HCT116 (cell line): ENCODE results near the gene PDE4D. TPM values are rescaled to one million over a fixed set of nuclear protein-coding genes. Genes with fewer than 3 reads are reported as not detected.

Experiments used
- ATAC-seq: fragments of 200-7000 bp; cut with Tn5 transposase; 2 replicates; pipeline ENCODE4 v1.9.1; 2020; ENCODE audit warnings: mild to moderate bottlenecking, moderate library complexity
- BruUV-seq: library from RNA; stranded (reverse); fragments of 400-500 nt; replicated peaks from 2 replicates; lab custom pipeline; 2021; lab: Mats Ljungman, UMichigan
- CTCF ChIA-PET: fragments of 300-600 bp; sonication (Branson Sonifier 250); formaldehyde crosslinking; loops from one replicate; lab custom pipeline; 2021; ENCODE audit warnings: antibody characterized with exemption; lab: Charles Lee
- POLR2A ChIA-PET: fragments of 300-600, 350-600 bp; sonication (Branson Sonifier 250); formaldehyde crosslinking; loops from one replicate; lab custom pipeline; 2021; ENCODE audit warnings: antibody characterized with exemption; lab: Charles Lee
- RAD21 ChIA-PET, 2 experiments: fragments of 300-600 bp; sonication (Branson Sonifier 250); formaldehyde crosslinking; loops; one replicate each; lab custom pipeline; 2023; ENCODE audit warnings: low total read pairs in 2 of 2; ENCODE audit not compliant: uncharacterized antibody in 2 of 2, unreplicated experiment in 2 of 2, low non-redundant PET in 1 of 2; lab: Charles Lee
- DNase-seq: peaks from one replicate; pipeline ENCODE4 v3.0.0-alpha.2; 2010; ENCODE audit warnings: low read depth, low spot score
- H2AFZ ChIP-seq: fragments of 200-600 bp; shearing (Covaris generic), sonication (generic); 2 replicates; pipeline ENCODE4 v1.6.1; 2017; ENCODE audit warnings: low read depth, mixed run types, mixed read lengths, antibody characterized with exemption, low read length; ENCODE audit not compliant: poor library complexity, severe bottlenecking
- H3K27ac ChIP-seq: 2 replicates; pipeline ENCODE4 v1.5.1; 2012; ENCODE audit warnings: low read depth, low read length
- H3K27me3 ChIP-seq: fragments of 200-600 bp; sonication (generic); 2 replicates; pipeline ENCODE4 v1.6.1; 2016; ENCODE audit warnings: mixed run types, low read length, mixed read lengths; ENCODE audit not compliant: insufficient read depth
- H3K36me3 ChIP-seq, 2 experiments: fragments of 200-500 bp in 1 of 2; fragments of 200-600 bp in 1 of 2; sonication (Bioruptor generic) in 1 of 2; sonication (generic) in 1 of 2; 2 replicates each; pipeline versions ENCODE4 v1.5.1 to v1.6.1; 2014 to 2016; ENCODE audit warnings: low read length in 2 of 2, inconsistent platforms in 1 of 2, mixed read lengths in 1 of 2, mixed run types in 1 of 2; ENCODE audit not compliant: insufficient read depth in 2 of 2, control insufficient read depth in 1 of 2
- H3K4me1 ChIP-seq, 2 experiments: fragments of 200-600 bp in 1 of 2; sonication (generic) in 1 of 2; 2 replicates each; pipeline versions ENCODE4 v1.5.1 to v1.6.1; 2012 to 2017; ENCODE audit warnings: low read length in 2 of 2, inconsistent platforms in 1 of 2, mild to moderate bottlenecking in 1 of 2, mixed read lengths in 1 of 2, mixed run types in 1 of 2, moderate library complexity in 1 of 2; ENCODE audit not compliant: insufficient read depth in 2 of 2, control insufficient read depth in 1 of 2
- H3K4me2 ChIP-seq: fragments of 200-600 bp; sonication (generic); 2 replicates; pipeline ENCODE4 v1.6.1; 2017; ENCODE audit warnings: mixed run types, low read length, mixed read lengths
- H3K4me3 ChIP-seq, 2 experiments: fragments of 200-600 bp in 1 of 2; sonication (generic) in 1 of 2; replicated peaks in 1 of 2; 2 replicates each; pipeline ENCODE4 v1.5.1; 2011 to 2016; ENCODE audit warnings: low read length in 2 of 2, control low read depth in 1 of 2, low read depth in 1 of 2, mild to moderate bottlenecking in 1 of 2, mixed read lengths in 1 of 2, mixed run types in 1 of 2
- H3K79me2 ChIP-seq: fragments of 200-600 bp; sonication (generic); 2 replicates; pipeline ENCODE4 v1.6.1; 2017; ENCODE audit warnings: mild to moderate bottlenecking, mixed run types, low read length, moderate library complexity, mixed read lengths; ENCODE audit not compliant: insufficient read depth
- H3K9ac ChIP-seq: fragments of 200-600 bp; sonication (generic); 2 replicates; pipeline ENCODE4 v1.6.1; 2016; ENCODE audit warnings: low read length, mixed read lengths
- H3K9me2 ChIP-seq: fragments of 200-600 bp; sonication (generic), shearing (Covaris generic); 2 replicates; pipeline ENCODE4 v1.6.1; 2017; ENCODE audit warnings: mixed run types, mild to moderate bottlenecking, moderate library complexity; ENCODE audit not compliant: insufficient read depth
- H3K9me3 ChIP-seq, 2 experiments: fragments of 200-500 bp in 1 of 2; fragments of 200-600 bp in 1 of 2; sonication (Bioruptor generic) in 1 of 2; sonication (generic) in 1 of 2; 2 replicates each; pipeline ENCODE4 v1.6.1; 2014 to 2017; ENCODE audit warnings: low read length in 2 of 2, mixed read lengths in 2 of 2, inconsistent platforms in 1 of 2, low read depth in 1 of 2, mild to moderate bottlenecking in 1 of 2, mixed run types in 1 of 2, moderate library complexity in 1 of 2; ENCODE audit not compliant: control insufficient read depth in 1 of 2, insufficient read depth in 1 of 2
- H4K20me1 ChIP-seq: fragments of 200-600 bp; sonication (generic), shearing (Covaris generic); 2 replicates; pipeline ENCODE4 v1.6.1; 2017; ENCODE audit warnings: mixed run types, mild to moderate bottlenecking, moderate library complexity; ENCODE audit not compliant: insufficient read depth
- ATF3 ChIP-seq: IDR thresholded peaks from 2 replicates; pipeline ENCODE4 v1.6.1; 2012
- CTCF ChIP-seq, 3 experiments: fragments of 200-600 bp in 1 of 3; sonication (generic) in 1 of 3; IDR thresholded peaks in 2 of 3; conservative IDR thresholded peaks in 1 of 3; 2 replicates each; pipeline ENCODE4 v1.5.1; 2012 to 2017; ENCODE audit warnings: low read depth in 2 of 3, low read length in 2 of 3, antibody characterized with exemption in 1 of 3, borderline replicate concordance in 1 of 3, control low read depth in 1 of 3, mild to moderate bottlenecking in 1 of 3, mixed read lengths in 1 of 3, mixed run types in 1 of 3, moderate library complexity in 1 of 3; ENCODE audit not compliant: insufficient read depth in 1 of 3
- EGR1 ChIP-seq: IDR thresholded peaks from 2 replicates; pipeline ENCODE4 v1.6.1; 2012; ENCODE audit warnings: low read depth
- EZH2 ChIP-seq: fragments of 200-600 bp; sonication (generic); IDR thresholded peaks from 2 replicates; pipeline ENCODE4 v1.6.1; 2017; ENCODE audit warnings: antibody characterized with exemption, mixed run types
- EZH2phosphoT487 ChIP-seq: fragments of 200-600 bp; IDR thresholded peaks from 2 replicates; pipeline ENCODE4 v1.6.1; 2018; ENCODE audit warnings: antibody characterized with exemption, borderline replicate concordance
- FOSL1 ChIP-seq: IDR thresholded peaks from 2 replicates; pipeline ENCODE4 v1.6.1; 2012; ENCODE audit warnings: low read depth
- MAX ChIP-seq: IDR thresholded peaks from 2 replicates; pipeline ENCODE4 v1.6.1; 2012
- POLR2A ChIP-seq: IDR thresholded peaks from 2 replicates; pipeline ENCODE4 v1.7.0; 2011; ENCODE audit warnings: borderline replicate concordance; ENCODE audit not compliant: insufficient read depth, insufficient read length; ENCODE audit errors: extremely low read depth
- POLR2AphosphoS5 ChIP-seq: IDR thresholded peaks from 2 replicates; pipeline ENCODE4 v1.6.1; 2011; ENCODE audit warnings: mild to moderate bottlenecking, low read depth, low read length, moderate library complexity
- RAD21 ChIP-seq: IDR thresholded peaks from 2 replicates; pipeline ENCODE4 v1.6.1; 2012; ENCODE audit warnings: low read depth, mild to moderate bottlenecking
- SIN3A ChIP-seq: IDR thresholded peaks from 2 replicates; pipeline ENCODE4 v1.6.1; 2012; ENCODE audit warnings: low read depth
- SP1 ChIP-seq: IDR thresholded peaks from 2 replicates; pipeline ENCODE4 v1.6.1; 2012; ENCODE audit warnings: low read depth
- SRF ChIP-seq: IDR thresholded peaks from 2 replicates; pipeline ENCODE4 v1.6.1; 2012; ENCODE audit warnings: low read depth
- TCF7L2 ChIP-seq: IDR thresholded peaks from 2 replicates; pipeline ENCODE4 v1.7.0; 2011; ENCODE audit warnings: borderline replicate concordance, inconsistent platforms; ENCODE audit not compliant: insufficient read depth, insufficient read length; ENCODE audit errors: extremely low read depth
- YY1 ChIP-seq: IDR thresholded peaks from 2 replicates; pipeline ENCODE4 v1.6.1; 2011; ENCODE audit warnings: low read length, low read depth, moderate library complexity, mild to moderate bottlenecking; ENCODE audit not compliant: insufficient replicate concordance; ENCODE audit errors: extremely low read depth
- ZBTB33 ChIP-seq: IDR thresholded peaks from 2 replicates; pipeline ENCODE4 v1.6.1; 2011; ENCODE audit warnings: mild to moderate bottlenecking, low read length, moderate library complexity; ENCODE audit not compliant: insufficient replicate concordance; ENCODE audit errors: extremely low read depth
- ZFX ChIP-seq: fragments of 450-650 bp; IDR thresholded peaks from 2 replicates; pipeline ENCODE4 v1.6.1; 2017
- ZNF274 ChIP-seq: fragments of 200-500 bp; sonication (Bioruptor generic); IDR thresholded peaks from 2 replicates; pipeline ENCODE4 v1.6.1; 2014; ENCODE audit warnings: mild to moderate bottlenecking, low read depth, low read length, inconsistent platforms
- intact Hi-C: fragments of 100-400 bp; cut with micrococcal nuclease; formaldehyde crosslinking; loops from 2 replicates; pipeline ENCODE4 v1.10.0; 2022
- total RNA-seq: library from RNA; stranded (reverse); gene quantifications from one replicate; pipeline ENCODE4 v1.2.1, GENCODE V29; 2021; ENCODE audit not compliant: unreplicated experiment

PDE4D gene
- total RNA-seq, 1 experiment from 2014 or later = 1.1 TPM

- TF ChIP-seq EZH2phosphoT487 (no peak), TCF7L2 (no peak), EZH2 (no peak), ZBTB33 (no peak), FOSL1 (no peak), EGR1 (no peak), YY1 (no peak), MAX (no peak)
Measured at GRCh38 chr5:59716029-59716428, 177.5 kb downstream of the PDE4D start (continued).

GRCh38 chr5:59715228-59715627 is 178.3 kb downstream of the PDE4D start:
- Histone ChIP-seq H3K4me2 (no peak overlapping the region), H4K20me1 (no peaks in the 10 kb centered on the region), H3K9me3 (0 out of 4 replicates have a peak, but pooled peaks cover 0 to 4% of the 10 kb centered on the region in 2 experiments), H2AFZ (no peak overlapping the region), H3K79me2 (no peaks in the 10 kb centered on the region), H3K27me3 (no peaks in the 10 kb centered on the region), H3K9me2 (no peaks in the 10 kb centered on the region), H3K9ac (no peak overlapping the region), H3K4me3 (no peak overlapping the region), H3K36me3 (no peaks in the 10 kb centered on the region), H3K27ac (no peak overlapping the region), H3K4me1 (no peaks in the 10 kb centered on the region)
- ATAC-seq (no peak), DNase-seq (no peak)
- ChIA-PET POLR2A (no interaction called here), CTCF (no interaction called here), RAD21 (no interaction called here)
- no peak for TF ChIP-seq CTCF (IDR thresholded peaks at IDR 0.05 in 2 of 3, conservative IDR thresholded peaks at IDR 0.05 in 1 of 3; ENCODE audit: borderline replicate concordance in 1 of 3, insufficient read depth in 1 of 3, low read depth in 2 of 3, low read length in 2 of 3)
- TF ChIP-seq ZNF274 = no peak
- no peak for TF ChIP-seq ATF3
- no peak for TF ChIP-seq RAD21
- no peak for TF ChIP-seq TCF7L2
- TF ChIP-seq ZFX = no peak
- TF ChIP-seq POLR2A = no peak
- no peak for TF ChIP-seq POLR2AphosphoS5
- no peak for TF ChIP-seq SRF
- no peak for TF ChIP-seq SP1
- TF ChIP-seq SIN3A = no peak
- TF ChIP-seq EGR1 = no peak
- intact Hi-C loops = no loop called here
- BruUV-seq = no TSS peak
